Peyer's patch (tissue), 4 donors: ENCODE data around the gene CD207.

Experiments used
- POLR2A ChIP-seq, 2 donors: fragments of 450-650 bp; IDR thresholded peaks; one replicate each; pipeline ENCODE4 v1.5.1; 2017; ENCODE audit warnings: antibody characterized with exemption in 2 of 2, mild to moderate bottlenecking in 2 of 2, moderate library complexity in 2 of 2
- TF ChIP-seq, protein P1 (sequence below), 6 experiments: fragments of 450-650 bp in 4 of 6; fragments of 200-600 bp in 2 of 6; sonication (generic) in 1 of 6; IDR thresholded peaks; one replicate each; pipeline ENCODE4 v1.5.1; 2017 to 2019; ENCODE audit warnings: antibody characterized with exemption in 6 of 6, mild to moderate bottlenecking in 3 of 6, moderate library complexity in 1 of 6

DNA sequence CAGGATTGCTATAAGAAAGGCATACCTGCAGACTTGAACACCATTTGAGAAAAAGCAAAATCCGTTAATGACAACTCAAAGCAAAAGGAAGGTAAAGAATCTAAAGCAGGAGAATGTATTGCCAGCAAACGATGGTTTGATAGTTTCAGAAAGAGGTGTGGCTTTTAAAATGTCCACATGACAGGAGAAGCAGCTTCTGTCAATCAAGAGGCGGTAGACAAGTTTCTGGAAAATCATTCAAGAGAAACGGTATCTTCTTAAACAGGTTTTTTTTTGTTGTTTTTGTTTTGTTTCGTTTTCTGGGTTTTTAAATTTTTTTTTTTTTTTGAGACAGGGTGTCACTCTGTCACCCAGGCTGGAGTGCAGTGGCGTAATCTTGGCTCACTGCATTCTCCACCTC, 29.0 kb downstream of the CD207 start:
- TF ChIP-seq, protein P1, sequence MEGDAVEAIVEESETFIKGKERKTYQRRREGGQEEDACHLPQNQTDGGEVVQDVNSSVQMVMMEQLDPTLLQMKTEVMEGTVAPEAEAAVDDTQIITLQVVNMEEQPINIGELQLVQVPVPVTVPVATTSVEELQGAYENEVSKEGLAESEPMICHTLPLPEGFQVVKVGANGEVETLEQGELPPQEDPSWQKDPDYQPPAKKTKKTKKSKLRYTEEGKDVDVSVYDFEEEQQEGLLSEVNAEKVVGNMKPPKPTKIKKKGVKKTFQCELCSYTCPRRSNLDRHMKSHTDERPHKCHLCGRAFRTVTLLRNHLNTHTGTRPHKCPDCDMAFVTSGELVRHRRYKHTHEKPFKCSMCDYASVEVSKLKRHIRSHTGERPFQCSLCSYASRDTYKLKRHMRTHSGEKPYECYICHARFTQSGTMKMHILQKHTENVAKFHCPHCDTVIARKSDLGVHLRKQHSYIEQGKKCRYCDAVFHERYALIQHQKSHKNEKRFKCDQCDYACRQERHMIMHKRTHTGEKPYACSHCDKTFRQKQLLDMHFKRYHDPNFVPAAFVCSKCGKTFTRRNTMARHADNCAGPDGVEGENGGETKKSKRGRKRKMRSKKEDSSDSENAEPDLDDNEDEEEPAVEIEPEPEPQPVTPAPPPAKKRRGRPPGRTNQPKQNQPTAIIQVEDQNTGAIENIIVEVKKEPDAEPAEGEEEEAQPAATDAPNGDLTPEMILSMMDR (IDR thresholded peaks at IDR 0.05): no peak
- TF ChIP-seq POLR2A (IDR thresholded peaks at IDR 0.05): no peak
